ENCODE data around the gene INO80D.

DNA sequence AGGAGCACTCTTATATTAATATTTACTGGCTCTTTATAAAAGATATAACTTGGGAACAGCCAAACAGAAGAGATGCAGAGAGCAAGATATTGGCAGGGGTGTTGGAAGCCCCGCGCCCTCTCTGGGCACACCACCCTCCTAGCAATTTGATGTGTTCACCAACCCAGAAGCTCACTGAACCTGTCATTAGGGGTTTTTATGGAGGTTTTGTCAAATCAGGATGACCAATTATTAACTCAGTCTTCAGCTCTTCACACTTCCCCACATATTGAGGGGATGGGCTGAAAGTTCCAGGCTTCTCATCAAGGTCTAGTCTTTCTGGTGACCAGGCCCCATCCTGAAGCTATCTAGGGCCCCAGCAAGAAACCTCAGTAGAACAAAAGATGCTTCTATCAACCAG, 10.9 kb upstream of the INO80D start:
- TF ChIP-seq, protein P1, sequence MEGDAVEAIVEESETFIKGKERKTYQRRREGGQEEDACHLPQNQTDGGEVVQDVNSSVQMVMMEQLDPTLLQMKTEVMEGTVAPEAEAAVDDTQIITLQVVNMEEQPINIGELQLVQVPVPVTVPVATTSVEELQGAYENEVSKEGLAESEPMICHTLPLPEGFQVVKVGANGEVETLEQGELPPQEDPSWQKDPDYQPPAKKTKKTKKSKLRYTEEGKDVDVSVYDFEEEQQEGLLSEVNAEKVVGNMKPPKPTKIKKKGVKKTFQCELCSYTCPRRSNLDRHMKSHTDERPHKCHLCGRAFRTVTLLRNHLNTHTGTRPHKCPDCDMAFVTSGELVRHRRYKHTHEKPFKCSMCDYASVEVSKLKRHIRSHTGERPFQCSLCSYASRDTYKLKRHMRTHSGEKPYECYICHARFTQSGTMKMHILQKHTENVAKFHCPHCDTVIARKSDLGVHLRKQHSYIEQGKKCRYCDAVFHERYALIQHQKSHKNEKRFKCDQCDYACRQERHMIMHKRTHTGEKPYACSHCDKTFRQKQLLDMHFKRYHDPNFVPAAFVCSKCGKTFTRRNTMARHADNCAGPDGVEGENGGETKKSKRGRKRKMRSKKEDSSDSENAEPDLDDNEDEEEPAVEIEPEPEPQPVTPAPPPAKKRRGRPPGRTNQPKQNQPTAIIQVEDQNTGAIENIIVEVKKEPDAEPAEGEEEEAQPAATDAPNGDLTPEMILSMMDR (IDR thresholded peaks at IDR 0.05): no peak
- no peak for TF ChIP-seq POLR2A (IDR thresholded peaks at IDR 0.05)

Data from stomach (tissue), 4 donors.